ENCODE results near the gene IRF2.

- TF ChIP-seq CTCF (IDR thresholded peaks at IDR 0.05) (no peak), EP300 (IDR thresholded peaks at IDR 0.05) (no peak), POLR2AphosphoS5 (IDR thresholded peaks at IDR 0.05) (no peak), POLR2A (IDR thresholded peaks at IDR 0.05) (no peak)
Observed at GRCh38 chr4:184437565-184438265, 36.6 kb downstream of the IRF2 start.

Measured in suprapubic skin (tissue), 4 donors.